HepG2 (cell line): ENCODE measurements around the gene BCAS3. TPM values are rescaled to one million over a fixed set of nuclear protein-coding genes. Genes with fewer than 3 reads are reported as not detected.

Experiments
- CREM ChIP-seq, 2 experiments: sonication (generic) in 1 of 2; formaldehyde crosslinking in 1 of 2; IDR thresholded peaks; 2 replicates each; pipeline versions ENCODE4 v1.4.0 to v1.6.1; 2016 to 2020; ENCODE audit warnings: antibody characterized with exemption in 1 of 2, mild to moderate bottlenecking in 1 of 2, missing genetic modification reagents in 1 of 2
- EED ChIP-seq: sonication (generic); formaldehyde crosslinking; IDR thresholded peaks from 2 replicates; pipeline ENCODE4 v1.5.0; 2020; ENCODE audit warnings: mild to moderate bottlenecking, missing genetic modification reagents
- MAF1 ChIP-seq: sonication (generic); formaldehyde crosslinking; IDR thresholded peaks from 2 replicates; pipeline ENCODE4 v1.5.0; 2020; ENCODE audit warnings: missing genetic modification reagents, borderline replicate concordance
- PCBP2 ChIP-seq: fragments of 200-400 bp; formaldehyde crosslinking; optimal IDR thresholded peaks from 2 replicates; pipeline ENCODE3; 2018; ENCODE audit warnings: low read length, low read depth; ENCODE audit not compliant: poor library complexity, severe bottlenecking
- SKI ChIP-seq: fragments of 450-650 bp; IDR thresholded peaks from one replicate; pipeline ENCODE4 v1.6.1; 2018; ENCODE audit warnings: mild to moderate bottlenecking; ENCODE audit not compliant: partially characterized antibody
- U2AF2 ChIP-seq: fragments of 200-400 bp; formaldehyde crosslinking; IDR thresholded peaks from 2 replicates; pipeline ENCODE4 v1.6.1; 2017; ENCODE audit warnings: low read depth, mild to moderate bottlenecking, low read length
- ZBTB7B ChIP-seq: sonication (generic); formaldehyde crosslinking; IDR thresholded peaks from 2 replicates; pipeline ENCODE4 v1.4.0; 2020; ENCODE audit warnings: missing genetic modification reagents
- ZNF121 ChIP-seq: sonication (generic); formaldehyde crosslinking; IDR thresholded peaks from 2 replicates; pipeline ENCODE4 v1.5.0; 2020; ENCODE audit warnings: mild to moderate bottlenecking, missing genetic modification reagents
- ZNF224 ChIP-seq: sonication (generic); formaldehyde crosslinking; IDR thresholded peaks from 2 replicates; pipeline ENCODE4 v1.5.0; 2020; ENCODE audit warnings: mild to moderate bottlenecking, missing genetic modification reagents
- ZNF235 ChIP-seq: sonication (generic); formaldehyde crosslinking; IDR thresholded peaks from 2 replicates; pipeline ENCODE4 v1.8.1; 2023; ENCODE audit warnings: mild to moderate bottlenecking, missing genetic modification reagents, borderline replicate concordance
- ZNF446 ChIP-seq: sonication (generic); formaldehyde crosslinking; IDR thresholded peaks from 2 replicates; pipeline ENCODE4 v1.5.0; 2020; ENCODE audit warnings: mild to moderate bottlenecking, missing genetic modification reagents
- ZNF468 ChIP-seq: sonication (generic); formaldehyde crosslinking; IDR thresholded peaks from 2 replicates; pipeline ENCODE4 v1.8.0; 2022; ENCODE audit warnings: mild to moderate bottlenecking, moderate library complexity, missing genetic modification reagents
- ZNF776 ChIP-seq: sonication (generic); formaldehyde crosslinking; IDR thresholded peaks from 2 replicates; pipeline ENCODE4 v1.4.0; 2020; ENCODE audit warnings: mild to moderate bottlenecking, missing genetic modification reagents
- ZSCAN12 ChIP-seq: sonication (generic); formaldehyde crosslinking; IDR thresholded peaks from 2 replicates; pipeline ENCODE4 v1.9.0; 2021; ENCODE audit warnings: mild to moderate bottlenecking, missing genetic modification reagents
- polyA plus RNA-seq, 8 experiments: library from polyadenylated mRNA; depleted of rRNA in 3 of 8; stranded (reverse) in 7 of 8; unstranded in 1 of 8; fragments of >200 nt; fragmentation: Illumina TruSeq in 4 of 8; extraction: Trizol in 4 of 8; gene quantifications; 2 replicates each; pipeline versions ENCODE4 v1.2.1 to v1.2.3, GENCODE V29; 2011 to 2016; ENCODE audit warnings: low read depth in 4 of 8, missing spikeins in 1 of 8, mixed read lengths in 1 of 8; ENCODE audit not compliant: insufficient read depth in 1 of 8
- total RNA-seq, 5 experiments: library from RNA; depleted of rRNA; stranded (reverse); fragments of >200 nt; fragmentation: Illumina TruSeq; extraction: Trizol; gene quantifications; 2 replicates each; pipeline ENCODE4 v1.2.3, GENCODE V29; 2016; ENCODE audit warnings: low read depth in 1 of 5
- TF ChIP-seq, protein P1 (sequence below): sonication (generic); formaldehyde crosslinking; IDR thresholded peaks from 2 replicates; pipeline ENCODE4 v1.4.0; 2020; ENCODE audit warnings: missing genetic modification reagents
- TF ChIP-seq, protein P2 (sequence below): IDR thresholded peaks from 2 replicates; pipeline ENCODE4 v1.6.1; 2016; ENCODE audit warnings: missing compliant biosample characterization, missing genetic modification reagents, borderline replicate concordance
- TF ChIP-seq, protein P3 (sequence below): IDR thresholded peaks from 2 replicates; pipeline ENCODE4 v1.6.1; 2016; ENCODE audit warnings: mild to moderate bottlenecking
- TF ChIP-seq, protein P4 (sequence below): sonication (generic); formaldehyde crosslinking; IDR thresholded peaks from 2 replicates; pipeline ENCODE4 v1.4.0; 2020; ENCODE audit warnings: missing genetic modification reagents
- TF ChIP-seq, protein P5 (sequence below): sonication (generic); formaldehyde crosslinking; IDR thresholded peaks from 2 replicates; pipeline ENCODE4 v1.9.0; 2021; ENCODE audit warnings: missing genetic modification reagents, borderline replicate concordance

BCAS3 gene
- total and polyA plus RNA-seq, 2 of the 13 experiments (the other 11 are each of a cell fraction or from before 2014, with no cell fraction given) = 10.7 to 11.2 TPM

DNA sequence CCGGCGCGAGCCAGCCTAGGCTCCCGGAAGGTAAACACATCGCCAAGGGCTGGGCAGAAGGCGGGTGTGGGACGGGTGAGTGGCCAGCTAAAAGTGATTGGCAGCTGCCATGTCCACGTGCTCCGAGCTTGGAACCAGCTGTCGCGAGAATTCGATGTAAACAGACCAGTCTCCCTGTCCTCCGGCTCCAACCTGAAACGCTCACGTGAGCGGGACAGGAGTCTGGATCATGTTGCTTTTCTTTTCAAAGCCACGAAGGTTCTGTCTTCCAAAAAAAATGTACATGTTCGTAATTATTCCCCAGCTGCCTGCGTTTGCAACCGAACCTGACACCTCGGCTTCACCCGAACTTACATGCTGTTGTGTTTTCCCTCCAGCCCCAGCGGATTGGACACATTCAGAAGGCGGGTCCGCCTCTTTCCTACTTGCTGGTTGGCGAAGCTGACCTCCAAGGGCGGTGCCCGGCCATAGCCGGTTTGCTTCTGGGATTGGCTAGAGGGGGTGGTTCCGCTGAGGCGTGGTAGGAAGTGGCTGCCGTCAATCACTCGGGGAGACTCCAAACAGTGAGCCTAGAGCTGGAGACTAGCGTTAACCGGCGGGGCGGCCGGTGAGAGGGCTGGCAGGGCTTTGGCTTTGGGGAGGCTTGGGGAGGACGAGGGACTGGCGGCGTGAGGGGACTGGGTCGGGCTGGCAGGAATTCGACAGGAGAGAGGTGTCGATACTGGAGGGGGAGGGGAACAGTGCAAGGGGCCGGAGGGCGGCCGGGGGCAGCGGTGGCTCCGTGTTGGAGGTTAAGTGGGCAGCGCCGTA, at the start of gene BCAS3 (continued):
- TF ChIP-seq, protein P1, sequence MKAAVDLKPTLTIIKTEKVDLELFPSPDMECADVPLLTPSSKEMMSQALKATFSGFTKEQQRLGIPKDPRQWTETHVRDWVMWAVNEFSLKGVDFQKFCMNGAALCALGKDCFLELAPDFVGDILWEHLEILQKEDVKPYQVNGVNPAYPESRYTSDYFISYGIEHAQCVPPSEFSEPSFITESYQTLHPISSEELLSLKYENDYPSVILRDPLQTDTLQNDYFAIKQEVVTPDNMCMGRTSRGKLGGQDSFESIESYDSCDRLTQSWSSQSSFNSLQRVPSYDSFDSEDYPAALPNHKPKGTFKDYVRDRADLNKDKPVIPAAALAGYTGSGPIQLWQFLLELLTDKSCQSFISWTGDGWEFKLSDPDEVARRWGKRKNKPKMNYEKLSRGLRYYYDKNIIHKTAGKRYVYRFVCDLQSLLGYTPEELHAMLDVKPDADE (CRISPR knock-in tag) = no peak
- TF ChIP-seq CREM (IDR thresholded peaks at IDR 0.05) = peak; percentile 79
- TF ChIP-seq CREM (CRISPR knock-in tag; IDR thresholded peaks at IDR 0.05) = no peak
- TF ChIP-seq ZSCAN12 (CRISPR knock-in tag) = no peak
- peak; percentile 43; the same call in 1 of the 2 replicates for TF ChIP-seq ZNF446 (CRISPR knock-in tag)
- TF ChIP-seq, protein P2, sequence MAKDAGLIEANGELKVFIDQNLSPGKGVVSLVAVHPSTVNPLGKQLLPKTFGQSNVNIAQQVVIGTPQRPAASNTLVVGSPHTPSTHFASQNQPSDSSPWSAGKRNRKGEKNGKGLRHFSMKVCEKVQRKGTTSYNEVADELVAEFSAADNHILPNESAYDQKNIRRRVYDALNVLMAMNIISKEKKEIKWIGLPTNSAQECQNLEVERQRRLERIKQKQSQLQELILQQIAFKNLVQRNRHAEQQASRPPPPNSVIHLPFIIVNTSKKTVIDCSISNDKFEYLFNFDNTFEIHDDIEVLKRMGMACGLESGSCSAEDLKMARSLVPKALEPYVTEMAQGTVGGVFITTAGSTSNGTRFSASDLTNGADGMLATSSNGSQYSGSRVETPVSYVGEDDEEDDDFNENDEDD (CRISPR knock-in tag) = peak; percentile 76; the same call in 1 of the 2 replicates
- TF ChIP-seq, protein P3, sequence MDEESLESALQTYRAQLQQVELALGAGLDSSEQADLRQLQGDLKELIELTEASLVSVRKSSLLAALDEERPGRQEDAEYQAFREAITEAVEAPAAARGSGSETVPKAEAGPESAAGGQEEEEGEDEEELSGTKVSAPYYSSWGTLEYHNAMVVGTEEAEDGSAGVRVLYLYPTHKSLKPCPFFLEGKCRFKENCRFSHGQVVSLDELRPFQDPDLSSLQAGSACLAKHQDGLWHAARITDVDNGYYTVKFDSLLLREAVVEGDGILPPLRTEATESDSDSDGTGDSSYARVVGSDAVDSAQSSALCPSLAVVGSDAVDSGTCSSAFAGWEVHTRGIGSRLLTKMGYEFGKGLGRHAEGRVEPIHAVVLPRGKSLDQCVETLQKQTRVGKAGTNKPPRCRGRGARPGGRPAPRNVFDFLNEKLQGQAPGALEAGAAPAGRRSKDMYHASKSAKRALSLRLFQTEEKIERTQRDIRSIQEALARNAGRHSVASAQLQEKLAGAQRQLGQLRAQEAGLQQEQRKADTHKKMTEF (CRISPR knock-in tag) = peak; percentile 95
- TF ChIP-seq, protein P4, sequence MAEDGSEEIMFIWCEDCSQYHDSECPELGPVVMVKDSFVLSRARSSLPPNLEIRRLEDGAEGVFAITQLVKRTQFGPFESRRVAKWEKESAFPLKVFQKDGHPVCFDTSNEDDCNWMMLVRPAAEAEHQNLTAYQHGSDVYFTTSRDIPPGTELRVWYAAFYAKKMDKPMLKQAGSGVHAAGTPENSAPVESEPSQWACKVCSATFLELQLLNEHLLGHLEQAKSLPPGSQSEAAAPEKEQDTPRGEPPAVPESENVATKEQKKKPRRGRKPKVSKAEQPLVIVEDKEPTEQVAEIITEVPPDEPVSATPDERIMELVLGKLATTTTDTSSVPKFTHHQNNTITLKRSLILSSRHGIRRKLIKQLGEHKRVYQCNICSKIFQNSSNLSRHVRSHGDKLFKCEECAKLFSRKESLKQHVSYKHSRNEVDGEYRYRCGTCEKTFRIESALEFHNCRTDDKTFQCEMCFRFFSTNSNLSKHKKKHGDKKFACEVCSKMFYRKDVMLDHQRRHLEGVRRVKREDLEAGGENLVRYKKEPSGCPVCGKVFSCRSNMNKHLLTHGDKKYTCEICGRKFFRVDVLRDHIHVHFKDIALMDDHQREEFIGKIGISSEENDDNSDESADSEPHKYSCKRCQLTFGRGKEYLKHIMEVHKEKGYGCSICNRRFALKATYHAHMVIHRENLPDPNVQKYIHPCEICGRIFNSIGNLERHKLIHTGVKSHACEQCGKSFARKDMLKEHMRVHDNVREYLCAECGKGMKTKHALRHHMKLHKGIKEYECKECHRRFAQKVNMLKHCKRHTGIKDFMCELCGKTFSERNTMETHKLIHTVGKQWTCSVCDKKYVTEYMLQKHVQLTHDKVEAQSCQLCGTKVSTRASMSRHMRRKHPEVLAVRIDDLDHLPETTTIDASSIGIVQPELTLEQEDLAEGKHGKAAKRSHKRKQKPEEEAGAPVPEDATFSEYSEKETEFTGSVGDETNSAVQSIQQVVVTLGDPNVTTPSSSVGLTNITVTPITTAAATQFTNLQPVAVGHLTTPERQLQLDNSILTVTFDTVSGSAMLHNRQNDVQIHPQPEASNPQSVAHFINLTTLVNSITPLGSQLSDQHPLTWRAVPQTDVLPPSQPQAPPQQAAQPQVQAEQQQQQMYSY (CRISPR knock-in tag) = no peak
- peak; percentile 91; the same call in 1 of the 2 replicates for TF ChIP-seq EED (CRISPR knock-in tag)
- TF ChIP-seq ZNF224 (CRISPR knock-in tag) = 0 out of 2 replicates have a peak, but pooled peaks have one; percentile 47
- TF ChIP-seq ZNF235 = peak; percentile 83; the same call in 1 of the 2 replicates
- TF ChIP-seq ZNF776 (CRISPR knock-in tag) = peak; percentile 78; the same call in 1 of the 2 replicates
- no peak for TF ChIP-seq MAF1
- TF ChIP-seq, protein P5, sequence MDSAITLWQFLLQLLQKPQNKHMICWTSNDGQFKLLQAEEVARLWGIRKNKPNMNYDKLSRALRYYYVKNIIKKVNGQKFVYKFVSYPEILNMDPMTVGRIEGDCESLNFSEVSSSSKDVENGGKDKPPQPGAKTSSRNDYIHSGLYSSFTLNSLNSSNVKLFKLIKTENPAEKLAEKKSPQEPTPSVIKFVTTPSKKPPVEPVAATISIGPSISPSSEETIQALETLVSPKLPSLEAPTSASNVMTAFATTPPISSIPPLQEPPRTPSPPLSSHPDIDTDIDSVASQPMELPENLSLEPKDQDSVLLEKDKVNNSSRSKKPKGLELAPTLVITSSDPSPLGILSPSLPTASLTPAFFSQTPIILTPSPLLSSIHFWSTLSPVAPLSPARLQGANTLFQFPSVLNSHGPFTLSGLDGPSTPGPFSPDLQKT = no peak
- TF ChIP-seq U2AF2 = 0 out of 2 replicates have a peak, but pooled peaks have one; percentile 67
- no peak for TF ChIP-seq SKI
- no peak for TF ChIP-seq ZNF121
- no peak for TF ChIP-seq PCBP2
- TF ChIP-seq ZBTB7B (CRISPR knock-in tag) = no peak; the same call in 1 of the 2 replicates
- TF ChIP-seq ZNF468 (CRISPR knock-in tag) = no peak
